PFSK-1 (cell line): ENCODE data around the gene SAMD8.

Experiments
- FOXP2 ChIP-seq: optimal IDR thresholded peaks from 2 replicates; pipeline ENCODE3; 2011; ENCODE audit warnings: borderline replicate concordance, control low read depth, inconsistent platforms; ENCODE audit not compliant: insufficient read depth; ENCODE audit errors: extremely low read length, extremely low read depth
- POLR2AphosphoS5 ChIP-seq: IDR thresholded peaks from 2 replicates; pipeline ENCODE4 v1.6.1; 2012; ENCODE audit warnings: low read depth, mild to moderate bottlenecking, control low read depth, low read length, moderate library complexity
- REST ChIP-seq, 2 experiments: IDR thresholded peaks; 2 replicates each; pipeline versions ENCODE4 v1.6.1 to v1.8.0; 2011 to 2012; ENCODE audit warnings: low read depth in 2 of 2, low read length in 2 of 2, control low read depth in 1 of 2, inconsistent platforms in 1 of 2, mild to moderate bottlenecking in 1 of 2, moderate library complexity in 1 of 2; ENCODE audit not compliant: insufficient read depth in 1 of 2
- SIN3A ChIP-seq: IDR thresholded peaks from 2 replicates; pipeline ENCODE4 v1.6.1; 2012; ENCODE audit warnings: mild to moderate bottlenecking, low read length, moderate library complexity, borderline replicate concordance; ENCODE audit not compliant: insufficient read depth
- TAF1 ChIP-seq: IDR thresholded peaks from 2 replicates; pipeline ENCODE4 v1.6.1; 2012; ENCODE audit warnings: low read length, control low read depth, borderline replicate concordance; ENCODE audit not compliant: insufficient read depth

SAMD8 gene

GRCh38 chr10:75091146-75091545, 20.3 kb upstream of the SAMD8 start:
- TF ChIP-seq POLR2AphosphoS5 (no peak), REST (IDR thresholded peaks at IDR 0.05; ENCODE audit: insufficient read depth in 1 of 2, low read depth in 2 of 2, low read length in 2 of 2) (no peak), FOXP2 (no peak), TAF1 (no peak), SIN3A (no peak)

- TF ChIP-seq SIN3A (no peak), POLR2AphosphoS5 (no peak), REST (IDR thresholded peaks at IDR 0.05; ENCODE audit: insufficient read depth in 1 of 2, low read depth in 2 of 2, low read length in 2 of 2) (no peak), TAF1 (no peak), FOXP2 (no peak)
Observed at GRCh38 chr10:75094465-75094864, 17.0 kb upstream of the SAMD8 start.

GRCh38 chr10:75095631-75096030, 15.8 kb upstream of the SAMD8 start:
- no peak for TF ChIP-seq REST (IDR thresholded peaks at IDR 0.05; ENCODE audit: insufficient read depth in 1 of 2, low read depth in 2 of 2, low read length in 2 of 2)
- no peak for TF ChIP-seq SIN3A
- TF ChIP-seq POLR2AphosphoS5, result no peak
- TF ChIP-seq FOXP2, result no peak
- no peak for TF ChIP-seq TAF1

- TF ChIP-seq REST (IDR thresholded peaks at IDR 0.05; ENCODE audit: insufficient read depth in 1 of 2, low read depth in 2 of 2, low read length in 2 of 2) (no peak), TAF1 (no peak), FOXP2 (no peak), SIN3A (no peak), POLR2AphosphoS5 (no peak)
Observed at GRCh38 chr10:75096749-75097148, 14.7 kb upstream of the SAMD8 start.

GRCh38 chr10:75097666-75098285, 13.7 kb upstream of the SAMD8 start:
- TF ChIP-seq SIN3A (no peak), FOXP2 (no peak), POLR2AphosphoS5 (no peak), TAF1 (no peak), REST (IDR thresholded peaks at IDR 0.05; ENCODE audit: insufficient read depth in 1 of 2, low read depth in 2 of 2, low read length in 2 of 2) (no peak)
